Lung (tissue), 12 donors: Measurements from ENCODE around the gene ZNF311. TPM values are rescaled to one million over a fixed set of nuclear protein-coding genes. Genes with fewer than 3 reads are reported as not detected.
A peak's percentile ranks its signal among the peaks of the same experiment; 100 is the strongest.

ENCODE experiments used
- ATAC-seq: fragments of 200-7000 bp; cut with Tn5 transposase; one replicate; pipeline ENCODE4 v1.9.1; 2020; ENCODE audit warnings: moderate number of reproducible peaks; ENCODE audit not compliant: insufficient read depth, low FRiP score
- DNase-seq, 3 donors: peaks; one replicate each; pipeline ENCODE4 v3.0.0-alpha.2; 2013 to 2017
- H3K27ac ChIP-seq, 2 donors: one replicate each; pipeline ENCODE4 v1.5.1; 2013; ENCODE audit warnings: mild to moderate bottlenecking in 2 of 2, moderate library complexity in 2 of 2, control low read depth in 1 of 2, inconsistent platforms in 1 of 2, low read depth in 1 of 2, low read length in 1 of 2
- H3K27me3 ChIP-seq, 3 donors: one replicate each; pipeline ENCODE4 v1.5.1; 2013; ENCODE audit warnings: low read length in 2 of 3; ENCODE audit not compliant: control insufficient read depth in 3 of 3, insufficient read depth in 3 of 3
- H3K36me3 ChIP-seq, 4 donors: one replicate each; pipeline ENCODE4 v1.5.1; 2013; ENCODE audit warnings: low read length in 4 of 4, mild to moderate bottlenecking in 1 of 4, moderate library complexity in 1 of 4; ENCODE audit not compliant: control insufficient read depth in 4 of 4, insufficient read depth in 4 of 4
- H3K4me1 ChIP-seq, 5 donors: one replicate each; pipeline ENCODE4 v1.5.1; 2013; ENCODE audit warnings: low read length in 5 of 5, mild to moderate bottlenecking in 2 of 5, moderate library complexity in 1 of 5; ENCODE audit not compliant: control insufficient read depth in 5 of 5, insufficient read depth in 5 of 5
- H3K4me3 ChIP-seq: one replicate; pipeline ENCODE4 v1.5.1; 2013; ENCODE audit warnings: mild to moderate bottlenecking, control low read depth, moderate library complexity
- H3K9ac ChIP-seq, 2 donors: one replicate each; pipeline ENCODE4 v1.5.1; 2013; ENCODE audit warnings: low read length in 2 of 2, control low read depth in 1 of 2; ENCODE audit not compliant: insufficient read depth in 1 of 2
- H3K9me3 ChIP-seq, 4 donors: one replicate each; pipeline ENCODE4 v1.5.1; 2013; ENCODE audit warnings: low read length in 3 of 4, mild to moderate bottlenecking in 1 of 4, moderate library complexity in 1 of 4; ENCODE audit not compliant: control insufficient read depth in 4 of 4, insufficient read depth in 3 of 4
- CTCF ChIP-seq: IDR thresholded peaks from 2 replicates; pipeline ENCODE4 v1.5.1; 2012; ENCODE audit warnings: mild to moderate bottlenecking; ENCODE audit errors: control extremely low read depth, extremely low read depth
- WGBS, 2 donors: extraction: QIAGEN DNeasy Blood & Tissue Kit; methylation state at CpG; one replicate each; pipeline ENCODE4 v1.1.7; 2013; 5-methylcytosine and 5-hydroxymethylcytosine counted together
- polyA plus RNA-seq, 2 donors: library from polyadenylated mRNA; stranded (reverse); fragments of 200-250 nt; gene quantifications; one replicate each; pipeline ENCODE4 v1.2.1, GENCODE V29; 2013
- total RNA-seq, 2 donors: library from RNA; depleted of rRNA in 1 of 2; stranded (reverse); fragments of >200 nt in 1 of 2; gene quantifications; one replicate each; pipeline ENCODE4 v1.2.1, GENCODE V29; 2014 to 2021
- donor health status: control.
- donor health status: control.
- donor health status: Bipolar disorder and iron deficiency.
- donor health status: healthy.
- donor health status: DM: yes; HTN: yes; CAD: no.

ZNF311 gene
- total and polyA plus RNA-seq, 4 donors: 0.42 to 3.1 (median 1.4) TPM

- H3K27ac ChIP-seq: no peak overlapping the region
- H3K4me1 ChIP-seq: peaks cover 0 to 10% (median 0%) of the 10 kb centered on the region in 5 donors
- H3K27me3 ChIP-seq: peaks cover 0 to 22% (median 13%) of the 10 kb centered on the region in 3 donors
- no peak overlapping the region for H3K4me3 ChIP-seq
- 0% methylated on average over 13 of the region's 13 CpGs for WGBS, 2 donors
- no peak for TF ChIP-seq CTCF
- ATAC-seq: peak; percentile 36
- H3K36me3 ChIP-seq: no peaks in the 10 kb centered on the region
- peak; percentile 85 to 94 (median 87) for DNase-seq
- no peaks in the 10 kb centered on the region for H3K9me3 ChIP-seq
- peak overlapping the region; percentile 53 to 90 for H3K9ac ChIP-seq
Measured at GRCh38 chr6:28981431-28981832, 23.7 kb downstream of the ZNF311 start.

- ATAC-seq (no peak), DNase-seq (peak; percentile 86 to 93 (median 91))
- Histone ChIP-seq H3K27ac (no peak overlapping the region), H3K9me3 (no peaks in the 10 kb centered on the region), H3K4me1 (peaks cover 0 to 8% (median 0%) of the 10 kb centered on the region in 5 donors), H3K36me3 (no peaks in the 10 kb centered on the region), H3K9ac (peak overlapping the region; percentile 53 to 90), H3K4me3 (no peak overlapping the region), H3K27me3 (peaks cover 0 to 24% (median 14%) of the 10 kb centered on the region in 3 donors)
- TF ChIP-seq CTCF: no peak
- WGBS, 2 donors: 0% methylated on average over 16 of the region's 16 CpGs
Measured at GRCh38 chr6:28980852-28981430, 24.2 kb downstream of the ZNF311 start.

- TF ChIP-seq CTCF: no peak
- Histone ChIP-seq H3K9me3 (no peaks in the 10 kb centered on the region), H3K9ac (peak overlapping the region; percentile 53 to 90), H3K4me1 (peaks cover 0 to 6% (median 0%) of the 10 kb centered on the region in 5 donors), H3K27ac (no peak overlapping the region), H3K36me3 (no peaks in the 10 kb centered on the region), H3K4me3 (no peak overlapping the region), H3K27me3 (peaks cover 0 to 24% (median 14%) of the 10 kb centered on the region in 3 donors)
- 42 to 54% methylated on average over 8 of the region's 8 CpGs for WGBS, 2 donors
- DNase-seq (peak in 2 of 3 donors; percentile 33 to 56), ATAC-seq (no peak)
Measured at GRCh38 chr6:28980137-28980851, 24.8 kb downstream of the ZNF311 start.
